ENCODE results near the gene CFDP1. TPM values are rescaled to one million over a fixed set of nuclear protein-coding genes. Genes with fewer than 3 reads are reported as not detected.

CFDP1 gene
- total and polyA plus RNA-seq, 10 donors, result 56.1 to 222 (median 108) TPM

GRCh38 chr16:75402159-75402820 is 31.0 kb downstream of the CFDP1 start:
- H3K36me3 ChIP-seq, result peaks cover 0 to 32% (median 12%) of the 10 kb centered on the region in 6 donors
- DNase-seq, result no peak
- peak overlapping the region in 6 of 8 donors; percentile 20 to 69 (median 47) for H3K27ac ChIP-seq
- no peak overlapping the region for H3K4me3 ChIP-seq
- intact Hi-C loops (cut with DNase I; ENCODE audit: low total_unique reads), result loop anchor here (5.0 to 10.0 kb wide), 2 partner anchors 205 to 363 kb away; no protein-coding TSS in a partner anchor
- 33 to 51% (median 48%) methylated on average over 2 of the region's 2 CpGs for WGBS, 5 donors
- no peaks in the 10 kb centered on the region for H3K9me3 ChIP-seq
- H3K4me1 ChIP-seq, result peaks cover 0 to 20% (median 10%) of the 10 kb centered on the region in 6 donors
- H3K27me3 ChIP-seq (replicated peaks in 1 of 7), result no peaks in the 10 kb centered on the region
- TF ChIP-seq CTCF (IDR thresholded peaks at IDR 0.05 in 8 of 11, conservative IDR thresholded peaks at IDR 0.05 in 3 of 11), result no peak
- TF ChIP-seq POLR2A (IDR thresholded peaks at IDR 0.05), result no peak
- TF ChIP-seq POLR2AphosphoS5 (IDR thresholded peaks at IDR 0.05), result no peak

GRCh38 chr16:75401691-75402090 is 31.6 kb downstream of the CFDP1 start:
- Histone ChIP-seq H3K4me1 (peaks cover 0 to 20% (median 10%) of the 10 kb centered on the region in 6 donors), H3K36me3 (peaks cover 0 to 26% (median 10%) of the 10 kb centered on the region in 6 donors), H3K4me3 (no peak overlapping the region), H3K27me3 (replicated peaks in 1 of 7) (no peaks in the 10 kb centered on the region), H3K9me3 (no peaks in the 10 kb centered on the region), H3K27ac (peak overlapping the region in 6 of 8 donors; percentile 1 to 69 (median 32))
- no peak for DNase-seq
- TF ChIP-seq CTCF (IDR thresholded peaks at IDR 0.05 in 8 of 11, conservative IDR thresholded peaks at IDR 0.05 in 3 of 11) (no peak), POLR2AphosphoS5 (IDR thresholded peaks at IDR 0.05) (no peak), POLR2A (IDR thresholded peaks at IDR 0.05) (no peak)
- intact Hi-C loops (cut with DNase I; ENCODE audit: low total_unique reads), result loop anchor here (5.0 to 10.0 kb wide), 2 partner anchors 204 to 363 kb away; no protein-coding TSS in a partner anchor

GRCh38 chr16:75398333-75398732 is 35.0 kb downstream of the CFDP1 start:
- no peak for TF ChIP-seq POLR2AphosphoS5 (IDR thresholded peaks at IDR 0.05)
- TF ChIP-seq CTCF (IDR thresholded peaks at IDR 0.05 in 8 of 11, conservative IDR thresholded peaks at IDR 0.05 in 3 of 11), result no peak
- no peak for TF ChIP-seq POLR2A (IDR thresholded peaks at IDR 0.05)
- Histone ChIP-seq H3K36me3 (peaks cover 0 to 23% (median 16%) of the 10 kb centered on the region in 6 donors), H3K9me3 (no peaks in the 10 kb centered on the region), H3K4me3 (no peak overlapping the region), H3K27ac (no peak overlapping the region), H3K4me1 (peaks cover 0 to 19% (median 10%) of the 10 kb centered on the region in 6 donors), H3K27me3 (replicated peaks in 1 of 7) (no peaks in the 10 kb centered on the region)
- WGBS, 5 donors, result 67 to 96% (median 78%) methylated on average over 1 of the region's 1 CpG
- intact Hi-C loops (cut with DNase I; ENCODE audit: low total_unique reads), result no loop called here
- no peak for DNase-seq

- no peaks in the 10 kb centered on the region for H3K27me3 ChIP-seq (replicated peaks in 1 of 7)
- intact Hi-C loops (cut with DNase I; ENCODE audit: low total_unique reads), result no loop called here
Observed at GRCh38 chr16:75394941-75395340, 38.4 kb downstream of the CFDP1 start.

More at GRCh38 chr16:75394941-75395340, 38.4 kb downstream of the CFDP1 start:
- DNase-seq, result no peak
- H3K9me3 ChIP-seq, result no peaks in the 10 kb centered on the region
- WGBS, 5 donors, result 80 to 93% (median 84%) methylated on average over 5 of the region's 5 CpGs
- H3K4me3 ChIP-seq, result no peak overlapping the region
- H3K27ac ChIP-seq, result peak overlapping the region in 4 of 8 donors; percentile 1 to 28 (median 18)
- peaks cover 0 to 53% (median 43%) of the 10 kb centered on the region in 6 donors for H3K36me3 ChIP-seq
- TF ChIP-seq POLR2AphosphoS5 (IDR thresholded peaks at IDR 0.05), result no peak
- no peak for TF ChIP-seq POLR2A (IDR thresholded peaks at IDR 0.05)
- TF ChIP-seq CTCF (IDR thresholded peaks at IDR 0.05 in 8 of 11, conservative IDR thresholded peaks at IDR 0.05 in 3 of 11), result no peak
- peaks cover 0 to 6% (median 2%) of the 10 kb centered on the region in 6 donors for H3K4me1 ChIP-seq

Data from spleen (tissue), 11 donors.